UCSD-AML1 (cell line): Measurements from ENCODE around the gene DNAJC1.
"Not testable (repeated sequence)": the region's sequence is repeated elsewhere in the genome, so short reads cannot be mapped to it uniquely, and the experiment has no call there.

Experiments
- DNase-seq: peaks from one replicate; lab custom pipeline; 2025; ENCODE audit not compliant: unreplicated experiment; lab: John Stamatoyannopoulos, UW

Gene DNAJC1, protein sequence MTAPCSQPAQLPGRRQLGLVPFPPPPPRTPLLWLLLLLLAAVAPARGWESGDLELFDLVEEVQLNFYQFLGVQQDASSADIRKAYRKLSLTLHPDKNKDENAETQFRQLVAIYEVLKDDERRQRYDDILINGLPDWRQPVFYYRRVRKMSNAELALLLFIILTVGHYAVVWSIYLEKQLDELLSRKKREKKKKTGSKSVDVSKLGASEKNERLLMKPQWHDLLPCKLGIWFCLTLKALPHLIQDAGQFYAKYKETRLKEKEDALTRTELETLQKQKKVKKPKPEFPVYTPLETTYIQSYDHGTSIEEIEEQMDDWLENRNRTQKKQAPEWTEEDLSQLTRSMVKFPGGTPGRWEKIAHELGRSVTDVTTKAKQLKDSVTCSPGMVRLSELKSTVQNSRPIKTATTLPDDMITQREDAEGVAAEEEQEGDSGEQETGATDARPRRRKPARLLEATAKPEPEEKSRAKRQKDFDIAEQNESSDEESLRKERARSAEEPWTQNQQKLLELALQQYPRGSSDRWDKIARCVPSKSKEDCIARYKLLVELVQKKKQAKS

DNA sequence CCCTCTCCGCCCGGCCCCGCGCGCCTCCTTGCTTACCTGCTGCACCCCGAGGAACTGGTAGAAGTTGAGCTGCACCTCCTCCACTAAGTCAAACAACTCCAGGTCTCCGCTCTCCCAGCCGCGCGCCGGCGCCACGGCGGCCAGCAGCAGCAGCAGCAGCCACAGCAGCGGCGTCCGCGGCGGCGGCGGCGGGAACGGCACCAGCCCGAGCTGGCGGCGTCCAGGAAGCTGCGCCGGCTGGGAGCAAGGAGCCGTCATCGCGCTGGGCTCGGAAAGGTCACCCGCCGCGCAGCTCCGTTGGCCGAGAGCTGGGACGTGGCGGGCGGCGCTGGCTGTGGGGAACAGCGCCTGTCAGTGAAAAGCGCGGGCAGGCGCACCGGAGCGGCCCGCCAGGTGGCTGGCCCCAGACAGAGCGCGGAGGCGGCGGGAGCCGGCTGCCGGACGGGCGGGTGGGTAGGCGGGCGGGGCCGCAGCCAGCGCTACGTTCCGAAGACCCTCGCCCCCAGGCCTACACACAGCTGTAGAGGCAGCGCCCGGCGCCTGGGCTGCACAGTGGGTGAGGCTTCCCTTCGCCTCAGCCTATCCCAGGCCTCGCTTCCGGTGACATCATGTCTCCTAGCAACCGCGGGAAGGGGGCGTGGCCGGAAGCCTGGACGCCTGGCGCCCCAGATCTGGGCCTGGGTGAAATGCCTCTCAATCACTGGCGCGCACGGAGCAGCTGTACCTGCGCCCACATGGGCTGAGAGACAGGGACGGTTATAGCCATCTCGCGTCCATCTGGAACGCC, at the start of gene DNAJC1:
Gene DNAJC1, minus strand, starts transcription at position 554 of the 787 bp plus-strand sequence. Its CDS starts 296 bp downstream, at position 258.
- peak; percentile 93 for DNase-seq

DNA sequence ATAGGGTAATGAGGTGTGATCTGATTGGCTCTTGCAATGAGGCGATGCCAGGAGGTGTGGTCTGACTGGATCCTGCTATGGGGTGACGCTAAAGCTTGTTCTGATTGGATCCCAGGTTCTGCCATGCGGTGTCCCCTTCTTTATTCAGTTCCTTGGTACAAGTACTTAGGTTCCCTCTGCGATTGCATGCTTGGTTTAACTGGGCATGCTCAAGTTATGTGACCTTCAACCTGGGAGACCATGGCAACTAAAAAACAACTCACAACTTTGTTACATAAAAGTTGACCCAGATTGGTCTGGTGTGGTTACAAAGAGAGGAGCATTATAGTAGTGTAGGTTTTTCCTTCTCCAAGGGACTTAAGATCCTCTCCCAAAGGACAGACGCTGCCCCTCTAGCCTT, 49.5 kb upstream of the DNAJC1 start:
- DNase-seq, result no peak

DNA sequence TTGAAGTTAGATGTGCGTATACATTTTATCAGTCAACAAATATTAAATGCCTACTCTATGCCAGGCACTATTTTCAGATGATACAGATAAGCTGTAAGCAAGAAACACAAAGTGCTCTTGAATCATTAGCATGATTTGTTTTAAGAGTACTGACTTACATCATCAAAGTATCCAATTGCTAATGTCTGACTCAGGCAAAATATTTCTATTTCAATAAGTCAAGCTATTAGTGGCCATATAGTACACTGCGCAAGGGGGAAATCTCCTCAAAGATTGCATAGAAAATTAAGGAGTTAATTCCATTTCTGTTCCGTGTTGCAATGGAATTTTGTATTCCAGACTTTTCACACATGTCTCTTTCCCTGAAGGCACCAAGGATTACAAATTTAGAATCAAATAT, 46.1 kb upstream of the DNAJC1 start:
- DNase-seq, result no peak

DNA sequence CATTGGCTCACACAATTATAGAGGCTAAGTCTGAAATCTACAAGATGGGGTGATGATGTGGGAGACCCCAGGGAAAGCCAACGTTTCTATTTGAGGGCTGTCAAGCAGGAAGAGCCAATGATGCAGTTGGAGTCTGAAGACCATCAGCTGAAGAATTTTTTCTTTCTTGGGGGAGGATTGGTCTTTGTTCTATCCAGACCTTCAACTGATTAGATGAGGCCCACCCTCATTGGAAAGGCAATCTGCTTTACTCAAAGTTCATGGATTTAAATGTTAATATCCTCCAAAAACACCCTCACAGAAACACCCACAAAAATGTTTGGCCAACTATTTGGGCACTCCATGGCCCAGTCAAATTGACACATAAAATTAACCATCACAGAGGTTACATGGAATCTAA, 44.3 kb upstream of the DNAJC1 start:
- no peak for DNase-seq

DNA sequence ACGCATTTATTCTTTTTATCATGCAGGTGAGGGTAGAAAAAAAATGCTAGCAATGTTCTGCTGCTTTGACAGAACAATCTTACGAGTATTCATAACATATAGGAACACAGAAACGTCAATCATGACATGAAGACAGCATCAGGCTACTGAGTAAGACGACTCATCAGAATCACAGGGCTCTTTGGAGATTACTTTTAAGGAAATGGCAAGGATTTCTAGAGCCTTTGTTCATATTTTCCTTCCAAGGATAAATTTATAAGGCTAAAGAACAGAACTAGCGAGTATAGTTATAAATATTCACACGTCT, 39.8 kb upstream of the DNAJC1 start:
- no peak for DNase-seq

DNA sequence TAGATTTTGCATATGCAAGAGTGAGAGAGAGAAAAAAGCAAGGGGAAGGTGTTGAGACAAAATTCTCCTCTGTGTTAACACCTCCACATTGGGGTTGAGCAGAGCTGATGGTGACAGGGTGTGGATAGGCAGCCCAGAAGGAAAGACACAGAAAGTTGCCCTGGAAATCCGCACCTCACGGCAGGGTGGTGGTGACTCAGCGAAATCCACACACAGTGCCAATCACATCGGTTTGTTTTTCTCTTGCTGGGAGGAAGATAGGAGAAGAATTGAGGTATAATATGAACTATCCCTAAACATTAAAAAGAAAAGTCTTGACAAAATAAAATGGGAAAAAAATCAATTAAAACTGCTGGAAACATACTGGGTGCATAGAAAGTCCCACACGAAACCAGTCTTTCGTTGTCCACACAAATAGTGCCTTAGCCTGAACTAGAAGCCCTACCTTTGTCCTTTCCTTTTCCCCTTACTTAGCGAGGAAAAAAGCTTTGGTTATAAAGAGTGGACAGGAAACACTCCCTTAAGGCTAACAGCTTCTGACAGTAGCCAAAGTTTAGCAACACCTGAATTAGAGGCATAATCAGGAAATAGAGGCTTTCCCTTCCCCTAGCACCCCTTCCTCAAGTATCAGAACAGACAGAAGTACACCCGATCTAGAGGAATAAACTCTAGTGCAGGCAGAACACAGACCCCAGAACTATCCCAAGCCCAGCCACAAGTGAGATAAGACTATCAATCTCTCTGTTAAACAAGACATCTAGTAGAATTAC, 39.2 kb upstream of the DNAJC1 start:
- DNase-seq, result peak; percentile 15

DNA sequence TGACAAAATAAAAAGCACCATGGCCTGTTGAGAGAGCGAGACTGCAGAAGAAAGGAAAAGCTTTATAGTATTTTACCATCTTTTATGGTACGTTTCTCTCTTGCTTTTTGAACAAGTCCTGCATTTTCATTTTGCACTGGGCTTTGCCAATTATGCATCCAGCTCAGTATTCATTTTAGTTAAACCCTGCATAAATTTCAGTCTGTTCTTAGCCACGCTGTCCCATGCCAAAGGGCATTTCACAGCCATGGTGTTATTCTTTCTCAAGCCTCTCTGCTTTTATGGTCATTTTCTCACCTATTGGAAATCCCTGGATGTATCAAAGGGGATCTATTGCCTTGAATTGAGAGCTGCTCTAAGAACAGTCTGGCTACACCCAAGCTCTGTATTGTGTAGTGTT, 30.8 kb upstream of the DNAJC1 start:
- DNase-seq, result no peak

DNA sequence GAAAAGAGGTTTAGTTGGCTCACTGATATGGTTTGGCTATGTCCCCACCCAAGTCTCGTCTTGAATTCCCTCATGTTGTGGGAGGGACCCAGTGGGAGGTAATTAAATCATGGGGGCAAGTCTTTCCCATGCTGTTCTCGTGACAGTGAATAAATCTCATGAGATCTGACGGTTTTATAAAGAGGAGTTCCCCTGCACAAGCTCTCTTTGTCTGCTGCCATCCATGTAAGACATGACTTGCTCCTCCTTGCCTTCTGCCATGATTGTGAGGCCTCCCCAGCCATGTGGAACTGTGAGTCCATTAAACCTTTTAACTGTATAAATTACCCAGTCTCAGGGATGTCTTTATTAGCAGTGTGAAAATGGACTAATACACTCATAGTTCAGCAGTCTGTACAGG, 28.7 kb upstream of the DNAJC1 start:
- not testable (repeated sequence) for DNase-seq

DNA sequence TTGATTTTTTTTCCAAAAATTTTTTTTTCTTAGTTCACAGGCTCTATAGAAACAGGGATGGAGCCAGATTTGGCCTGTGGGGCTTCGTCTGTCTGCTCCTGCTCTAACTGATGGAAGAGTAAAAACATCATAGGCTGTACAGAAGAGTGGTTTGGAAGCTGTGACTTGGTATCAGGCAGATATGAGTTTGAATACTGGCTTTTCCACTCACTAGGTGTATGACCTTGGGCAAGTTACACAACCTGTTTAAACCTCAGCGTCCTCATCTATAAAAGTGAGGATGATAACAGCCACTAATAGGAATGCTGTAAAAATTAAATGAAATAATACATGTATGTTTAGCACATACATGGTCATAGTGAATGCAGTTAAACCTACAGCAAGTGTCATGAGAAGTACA, 26.9 kb upstream of the DNAJC1 start:
- DNase-seq, result no peak

DNA sequence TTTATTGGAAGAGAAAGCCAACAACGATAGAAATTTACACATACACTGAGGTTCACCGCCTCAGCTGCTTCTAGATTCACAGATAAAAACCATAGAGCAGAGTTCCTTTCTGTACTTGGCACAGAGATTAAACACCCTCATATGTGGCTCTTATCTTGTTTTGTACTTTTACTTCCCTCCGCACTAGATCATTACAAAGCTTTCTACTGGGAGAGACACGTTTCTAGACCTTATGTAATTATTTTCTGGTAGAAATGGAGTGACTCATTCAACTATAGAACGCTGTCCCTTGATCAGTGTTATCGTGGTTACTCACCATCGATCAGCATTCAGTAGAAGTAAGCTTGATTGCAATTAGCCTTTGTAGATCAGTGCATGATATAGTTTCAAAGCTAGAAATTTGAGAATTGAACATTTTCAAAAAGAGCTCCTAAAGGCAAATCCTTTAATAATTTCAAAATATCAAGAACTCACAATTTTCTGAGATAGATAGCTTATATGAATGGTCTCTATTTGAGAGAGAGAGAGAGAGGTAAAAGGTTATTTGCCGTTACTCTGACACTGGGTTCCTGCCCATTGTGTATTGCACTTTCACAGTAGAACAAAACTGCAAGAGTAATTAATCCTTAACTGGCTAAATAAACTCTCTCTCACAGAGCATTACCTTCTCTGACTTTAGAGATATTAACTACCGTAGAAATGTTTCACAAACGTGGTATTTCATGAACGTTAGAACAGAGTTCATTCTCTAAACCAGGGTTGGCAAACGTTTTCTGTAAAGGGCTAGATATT, 26.1 kb upstream of the DNAJC1 start:
- DNase-seq, result no peak

DNA sequence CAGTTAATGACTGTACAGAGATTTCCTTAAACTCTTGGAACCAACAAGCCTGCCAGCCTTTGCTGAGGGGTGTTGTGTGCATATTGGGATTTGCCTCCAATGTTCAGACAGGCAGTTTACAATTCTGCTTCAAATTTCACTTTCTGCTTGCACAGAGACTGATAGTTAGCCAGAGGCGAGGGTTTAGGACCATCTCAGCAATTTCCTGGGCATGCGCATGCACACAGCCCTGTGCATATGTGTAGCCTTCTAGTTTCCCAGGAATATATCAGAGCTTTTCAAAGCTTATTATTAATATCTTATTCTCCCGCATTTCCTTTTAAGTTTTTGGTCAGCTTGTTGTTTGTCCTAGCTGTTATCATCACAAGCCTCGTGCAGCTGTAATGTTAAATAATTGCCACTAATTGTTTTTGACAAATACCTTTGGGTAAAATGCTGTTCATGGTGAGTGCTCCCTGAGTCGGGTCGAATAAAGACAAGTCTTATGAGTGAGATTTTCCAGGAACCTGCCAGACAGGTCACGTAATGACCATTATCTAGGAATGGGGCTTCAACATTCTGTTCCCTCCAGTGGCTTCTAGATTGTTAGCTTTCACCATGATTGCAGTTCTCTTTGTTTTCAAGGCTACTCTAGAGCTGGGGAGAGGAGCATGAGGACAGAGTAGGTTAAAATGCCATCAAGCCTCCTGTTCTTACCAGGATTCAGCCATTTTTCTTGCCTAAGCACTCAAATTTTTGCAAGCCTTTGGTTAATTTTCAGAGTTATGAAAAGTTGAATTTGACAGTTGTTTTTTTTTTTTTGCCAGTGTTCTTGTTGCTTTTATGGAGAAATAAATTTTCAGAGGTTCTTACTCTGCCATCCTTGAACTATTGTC, 24.1 kb upstream of the DNAJC1 start:
- no peak for DNase-seq

DNA sequence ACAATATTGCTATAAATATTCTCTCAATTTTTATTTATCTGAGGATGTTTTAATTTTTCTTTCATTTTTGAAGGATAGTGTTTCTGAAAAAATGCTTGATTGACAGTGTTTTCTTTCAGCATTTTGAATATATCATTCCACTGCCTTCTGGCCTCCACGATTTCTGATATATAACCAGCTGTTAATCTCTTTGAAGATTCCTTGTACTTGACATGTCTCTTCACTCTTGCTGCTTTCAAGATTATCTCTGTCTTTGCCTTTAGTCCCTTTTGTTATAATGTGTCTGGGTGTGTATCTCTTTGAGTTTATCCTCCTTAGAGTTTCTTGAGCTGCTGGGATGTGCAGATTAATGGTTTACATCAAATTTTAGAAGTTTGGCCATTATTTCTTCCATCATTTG, 22.8 kb upstream of the DNAJC1 start:
- no peak for DNase-seq

DNA sequence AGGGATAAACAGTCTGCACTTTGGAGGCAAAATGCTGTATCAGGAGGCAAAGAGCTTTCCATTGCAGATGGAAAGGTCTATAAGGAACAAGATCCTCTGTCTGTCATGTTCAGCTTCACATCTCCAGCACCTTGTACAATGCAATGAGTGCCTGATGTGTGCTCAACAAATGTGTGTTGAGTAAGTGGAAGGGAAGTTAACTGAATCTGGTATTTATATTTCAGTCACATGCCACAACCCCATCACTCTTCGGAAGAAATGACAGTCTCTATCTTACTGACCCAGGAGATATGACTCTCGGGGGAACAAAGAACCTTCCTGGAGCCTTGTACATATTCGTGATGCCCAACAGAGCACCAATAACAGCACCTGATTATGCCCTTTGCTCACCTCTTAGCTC, 20.0 kb upstream of the DNAJC1 start:
- no peak for DNase-seq

DNA sequence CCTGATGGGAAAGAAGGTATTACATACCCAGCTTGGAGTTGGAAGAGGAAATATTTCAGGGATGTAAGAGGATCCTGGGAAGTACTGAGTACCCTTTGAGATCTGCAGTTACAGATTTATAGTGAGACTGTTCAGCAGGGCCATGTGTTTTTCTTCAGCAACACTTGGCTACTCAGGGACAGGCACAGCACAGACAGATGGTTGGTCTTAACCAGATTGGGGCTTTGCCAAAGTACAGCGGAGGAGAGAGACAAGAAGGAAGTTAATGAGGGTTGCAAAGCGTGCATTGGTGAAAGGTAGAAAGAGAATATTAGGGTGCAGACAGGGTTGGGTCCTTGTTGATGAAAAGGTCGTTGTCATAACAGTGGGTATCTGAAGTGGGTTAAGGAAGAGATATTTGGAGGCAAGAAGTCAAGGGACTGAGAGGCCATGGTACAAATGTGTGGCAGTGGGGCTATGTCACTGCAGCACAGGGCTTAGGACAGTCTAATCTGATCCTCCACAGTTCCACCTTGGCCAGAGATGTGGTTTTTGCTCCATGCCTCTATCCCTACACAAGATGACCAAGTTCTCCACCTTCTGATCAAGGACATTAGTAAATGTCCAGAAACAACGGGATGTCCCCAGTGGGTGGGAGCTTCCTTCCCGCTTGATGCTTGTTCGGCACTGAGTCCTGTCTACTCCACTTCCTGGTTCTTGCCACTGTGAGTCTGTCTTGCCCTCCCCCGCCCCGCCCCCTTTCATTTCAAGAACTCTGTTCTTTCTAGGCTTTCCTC, 18.9 kb upstream of the DNAJC1 start:
- peak; percentile 15 for DNase-seq

DNA sequence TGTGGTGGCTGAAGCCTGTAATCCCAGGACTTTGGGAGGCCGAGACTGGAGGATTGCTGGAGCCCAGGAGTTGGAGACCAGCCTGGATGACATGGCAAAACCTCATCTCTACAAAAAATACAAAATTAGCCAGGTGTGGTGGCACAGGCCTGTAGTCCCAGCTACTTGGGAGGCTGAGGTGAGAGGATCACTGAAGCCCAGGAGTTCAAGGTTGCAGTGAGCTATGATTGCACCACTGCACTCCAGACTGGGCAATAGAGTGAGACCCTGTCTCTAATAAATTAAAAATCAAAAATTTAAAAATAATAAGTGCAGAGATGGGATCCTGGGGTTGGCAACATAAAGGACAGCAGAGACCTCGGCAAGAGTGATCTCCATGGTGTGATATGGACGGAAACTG, 17.6 kb upstream of the DNAJC1 start:
- DNase-seq, result not testable (repeated sequence)

DNA sequence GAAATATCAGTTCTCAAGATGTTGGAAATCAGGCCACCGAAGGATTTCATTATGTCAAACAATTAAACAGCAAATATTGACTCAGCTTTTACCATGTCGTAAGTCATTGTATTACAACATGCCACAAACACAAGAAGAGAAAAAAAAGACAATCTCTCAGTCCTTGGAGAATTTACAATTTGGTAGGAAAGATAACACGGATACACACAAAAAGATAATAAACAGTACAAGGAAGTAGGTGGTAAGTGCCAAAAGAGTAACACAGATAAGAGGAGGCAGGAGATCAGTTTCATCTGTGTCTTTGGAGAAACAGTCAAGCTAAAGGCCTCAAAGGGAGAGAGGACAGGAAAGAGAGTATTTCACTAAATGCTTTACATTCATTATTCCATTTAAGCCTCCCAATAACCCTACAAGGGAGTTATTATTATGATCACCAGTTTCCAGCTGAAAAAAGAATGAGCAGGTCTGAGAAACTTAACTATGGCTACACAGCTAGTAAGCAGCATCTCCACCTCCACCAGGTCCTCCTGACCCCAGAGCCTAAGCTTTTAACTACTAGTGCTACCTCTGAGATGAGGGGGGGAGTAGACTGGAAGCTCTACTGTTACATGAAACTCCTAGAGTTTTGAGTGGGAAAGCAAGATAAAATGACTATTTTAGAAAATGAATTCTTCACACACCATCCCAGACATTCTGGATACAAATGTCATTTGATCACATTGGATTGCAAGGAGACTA, 13.9 kb upstream of the DNAJC1 start:
- DNase-seq, result no peak

DNA sequence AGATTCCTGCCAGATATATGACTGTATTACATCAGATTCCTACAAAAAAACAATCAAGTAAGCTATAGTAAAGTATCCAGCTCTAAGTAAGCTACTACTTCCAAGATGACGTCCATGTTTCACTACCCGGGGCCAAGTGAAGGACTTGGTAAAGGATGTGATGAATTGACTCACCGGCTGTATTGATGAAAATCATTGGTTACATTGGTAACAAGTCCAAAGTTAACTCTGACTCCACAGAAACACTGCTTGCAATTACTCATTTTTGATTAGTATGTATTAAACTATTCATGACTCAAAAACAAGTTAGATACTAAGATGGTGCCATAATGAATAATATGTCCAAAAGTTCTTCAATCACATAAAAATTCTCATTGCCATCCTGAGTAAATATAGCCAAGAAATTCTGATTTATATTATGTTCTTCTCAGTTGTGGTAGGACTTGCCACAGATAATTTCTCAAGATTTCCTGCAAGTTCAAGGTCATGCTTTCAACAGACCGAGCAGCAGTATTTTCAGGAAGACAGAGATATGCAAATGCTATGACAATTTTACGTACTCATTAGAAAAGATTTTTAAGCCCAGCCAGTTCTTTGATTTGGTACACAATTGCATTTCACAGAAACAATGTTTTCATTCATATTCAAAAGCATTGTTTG, 12.6 kb upstream of the DNAJC1 start:
- no peak for DNase-seq

DNA sequence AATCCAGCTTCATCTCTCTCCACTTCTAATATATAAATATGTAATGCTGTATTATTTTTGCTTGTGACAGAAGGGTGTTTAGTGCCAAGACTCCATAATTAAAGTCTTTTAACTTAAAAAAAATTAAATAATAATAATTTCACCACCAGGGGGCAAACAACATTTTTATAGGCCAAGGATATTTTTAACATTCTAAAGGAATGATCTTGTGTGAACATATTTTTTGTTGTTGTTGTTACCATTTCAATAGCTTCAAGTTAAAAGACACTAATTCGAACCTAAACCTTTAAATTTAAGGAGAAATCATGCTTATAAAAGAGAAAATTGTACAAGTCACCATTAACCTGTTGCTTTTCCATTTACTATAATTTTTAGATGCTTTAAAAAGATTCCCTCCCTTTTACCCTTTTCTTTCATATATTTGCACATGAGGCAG, 7.5 kb upstream of the DNAJC1 start:
- DNase-seq, result no peak
